GM03348 (cell line): ENCODE results near the gene FBXO45.
"Not testable (repeated sequence)": the region's sequence is repeated elsewhere in the genome, so short reads cannot be mapped to it uniquely, and the experiment has no call there.

Experiments used
- DNase-seq: peaks from one replicate; pipeline ENCODE4 v3.0.0; 2012; ENCODE audit warnings: low spot score

The FBXO45 gene

DNA sequence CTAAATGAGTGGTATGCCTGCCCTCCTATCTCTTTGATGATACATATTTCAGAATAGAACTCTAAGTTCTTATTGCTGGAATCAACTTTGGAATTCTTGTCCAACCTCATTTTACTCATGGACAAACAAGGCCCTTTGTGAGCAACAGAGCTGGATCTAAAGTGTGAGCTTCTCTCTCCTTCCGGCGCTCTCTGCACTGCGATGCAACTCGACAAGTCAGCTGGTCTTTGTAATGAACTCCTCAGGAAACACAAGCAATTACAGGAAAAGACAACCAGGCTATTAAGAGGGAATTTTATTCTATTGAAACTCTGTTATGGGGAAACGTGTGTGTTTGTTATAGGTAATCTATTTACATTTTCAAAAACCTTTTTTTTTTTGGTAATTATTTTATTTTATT is 50.8 kb downstream of the FBXO45 start:
- DNase-seq, result no peak

GRCh38 chr3:196619627-196620026 is 51.2 kb downstream of the FBXO45 start:
- DNase-seq, result not testable (repeated sequence)

DNA sequence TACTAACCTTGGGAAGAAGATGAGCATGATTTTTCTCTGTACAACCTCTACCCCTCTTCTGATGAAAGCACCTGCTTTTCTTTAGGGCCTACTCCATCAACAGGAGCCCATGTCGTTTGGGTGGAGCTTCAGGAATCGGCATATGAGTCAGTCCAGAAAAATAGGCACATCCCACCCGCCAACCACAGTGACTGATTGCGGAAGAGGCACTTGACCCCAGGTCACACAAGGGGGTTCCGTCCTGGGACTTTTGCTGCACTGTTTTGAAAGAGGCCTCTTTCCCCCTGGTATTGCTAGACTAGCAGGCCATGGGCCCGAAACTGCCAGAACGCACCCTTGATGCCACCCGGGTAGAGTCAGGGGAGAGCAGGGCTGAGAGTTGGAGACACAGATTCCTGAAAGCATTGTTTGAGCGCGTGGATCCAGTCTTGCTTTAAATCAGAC is 51.7 kb downstream of the FBXO45 start:
- DNase-seq, result no peak

DNA sequence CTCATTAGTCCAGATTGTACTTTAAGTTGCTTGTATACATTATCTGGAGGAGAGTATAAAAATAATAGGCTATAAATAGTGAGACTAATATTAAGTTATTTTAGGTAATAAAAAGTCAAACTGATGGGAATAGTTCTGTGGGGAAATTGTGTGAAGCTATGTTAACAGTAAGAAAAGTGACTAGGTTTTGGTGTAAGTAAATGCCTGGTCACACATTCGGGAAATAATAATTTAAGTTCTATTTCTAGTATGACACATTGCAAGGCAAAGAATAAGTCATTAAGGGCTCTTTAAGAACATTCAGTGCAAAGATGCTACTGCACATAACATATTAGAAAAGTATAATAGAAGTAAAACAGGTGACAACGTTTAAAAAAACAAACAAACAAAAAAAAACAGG is 52.2 kb downstream of the FBXO45 start:
- no peak for DNase-seq

DNA sequence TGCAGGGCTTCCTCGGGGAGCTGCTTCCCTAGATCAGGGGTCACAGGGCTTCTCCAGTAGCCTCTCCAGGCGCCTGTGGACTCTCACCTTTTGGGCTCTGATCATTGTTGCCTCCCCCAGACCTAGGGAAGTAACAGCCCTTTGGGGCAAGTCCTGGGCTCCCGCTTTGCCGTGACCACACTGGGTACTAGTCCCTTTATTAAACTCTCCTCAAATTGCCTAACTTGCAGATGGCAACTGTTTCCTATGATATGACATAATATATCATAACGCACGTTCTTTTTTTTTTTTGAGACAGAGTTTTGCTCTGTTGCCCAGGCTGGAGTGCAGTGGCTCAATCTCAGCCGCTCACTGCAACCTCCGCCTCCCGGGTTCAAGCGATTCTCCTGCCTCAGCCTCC is 53.2 kb downstream of the FBXO45 start:
- no peak for DNase-seq

DNA sequence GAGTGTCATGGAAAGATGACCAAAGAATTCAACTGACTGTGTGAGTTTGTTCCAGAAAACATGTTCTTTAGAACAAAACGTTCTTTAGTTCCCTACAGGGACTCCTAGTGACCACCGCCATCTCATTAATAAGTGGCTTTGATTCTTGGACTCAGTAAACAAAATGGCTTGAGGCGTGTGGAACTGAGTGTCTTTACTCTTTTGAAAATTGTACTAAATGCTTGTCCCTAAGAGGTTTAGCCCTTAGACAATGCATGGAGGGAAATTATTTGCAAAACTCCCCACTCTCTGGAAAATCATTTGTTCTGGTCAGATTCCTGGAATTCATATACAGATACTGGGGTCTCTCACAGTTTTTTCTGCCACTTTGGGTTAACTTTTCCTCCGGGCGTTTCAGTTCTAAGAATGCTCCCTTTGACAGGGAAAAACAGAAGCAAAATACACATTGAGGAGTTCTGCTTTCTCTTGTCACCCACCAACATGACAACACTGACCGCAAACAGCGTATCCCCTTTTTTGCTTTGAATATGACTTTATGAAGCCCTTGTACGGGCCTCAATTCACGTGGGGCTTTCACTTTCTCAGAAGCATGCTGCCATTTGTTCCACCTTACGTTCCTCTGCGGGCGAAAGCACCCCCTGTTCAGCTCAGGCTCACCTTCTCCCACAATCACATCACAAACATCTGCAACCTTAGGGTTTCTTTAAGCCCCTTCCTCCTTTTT is 55.8 kb downstream of the FBXO45 start:
- no peak for DNase-seq

GRCh38 chr3:196624907-196625306 is 56.4 kb downstream of the FBXO45 start:
- DNase-seq, result no peak

GRCh38 chr3:196625331-196625730 is 56.9 kb downstream of the FBXO45 start:
- DNase-seq, result no peak

DNA sequence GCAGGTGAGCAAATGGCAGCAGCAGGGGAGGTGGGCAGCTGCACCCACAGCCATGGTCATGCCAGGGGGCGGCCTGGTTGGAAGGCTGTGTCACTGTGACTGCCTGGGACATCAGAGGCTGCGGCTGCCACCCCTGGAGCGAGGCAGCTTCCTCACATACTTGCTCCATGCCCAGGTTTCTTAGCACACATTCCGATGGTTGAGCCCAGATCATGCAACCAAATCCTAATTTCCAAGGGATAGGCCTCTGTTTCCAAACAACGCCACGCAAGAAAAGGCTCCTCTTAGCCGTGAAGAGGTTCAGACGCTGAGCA is 59.4 kb downstream of the FBXO45 start:
- DNase-seq, result no peak

DNA sequence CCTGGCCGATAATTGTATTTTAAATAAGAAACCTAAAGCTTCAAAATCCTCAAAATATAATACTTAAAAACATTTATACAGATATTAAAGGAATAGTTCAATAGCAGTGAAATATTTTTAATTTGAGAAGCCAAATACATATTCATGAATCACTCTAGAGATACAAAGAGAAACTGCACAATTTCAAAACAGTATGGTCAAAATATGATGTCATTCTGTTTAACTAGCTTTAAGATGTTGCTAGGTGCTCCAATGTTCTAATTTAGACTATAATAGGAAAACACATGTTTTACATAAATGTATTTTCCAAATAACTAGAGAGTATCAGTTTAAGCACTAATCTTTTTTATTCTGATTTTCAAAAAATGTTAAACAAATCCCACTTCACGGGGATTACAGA is 60.8 kb downstream of the FBXO45 start:
- DNase-seq, result no peak

- DNase-seq, result no peak
Observed at GRCh38 chr3:196631682-196632045, 63.2 kb downstream of the FBXO45 start.

- peak; percentile 92 for DNase-seq
Observed at GRCh38 chr3:196632046-196632751, 63.7 kb downstream of the FBXO45 start.

DNA sequence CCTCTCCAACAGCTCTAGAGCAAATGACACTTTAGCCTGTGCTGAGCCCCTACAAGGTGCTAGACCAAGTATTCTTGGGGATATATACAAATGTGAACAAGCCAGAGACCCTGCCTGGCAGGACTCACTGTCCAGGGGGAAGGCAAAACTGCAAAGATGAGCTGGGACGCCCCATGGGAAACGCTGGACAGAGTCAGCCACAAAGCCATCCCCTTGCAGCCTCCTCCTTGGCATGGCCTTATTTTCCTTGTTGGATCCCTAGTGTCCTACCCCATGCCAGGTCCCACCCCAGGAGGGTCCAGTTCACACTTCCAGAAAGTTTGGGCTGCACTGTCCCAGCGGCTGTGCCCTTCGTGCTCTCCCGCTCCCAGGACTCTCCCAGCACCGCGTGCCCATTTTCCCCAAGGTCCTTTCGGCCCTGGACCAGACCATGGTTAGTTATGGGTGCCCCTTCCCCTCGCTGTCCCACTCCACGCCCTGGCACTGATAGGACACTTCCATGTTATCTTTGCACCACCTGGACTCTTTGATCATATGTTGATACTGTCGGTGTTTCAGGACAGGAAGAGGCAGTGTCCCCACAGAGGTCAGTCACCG is 65.2 kb downstream of the FBXO45 start:
- no peak for DNase-seq

GRCh38 chr3:196634224-196634623 is 65.8 kb downstream of the FBXO45 start:
- DNase-seq, result no peak

DNA sequence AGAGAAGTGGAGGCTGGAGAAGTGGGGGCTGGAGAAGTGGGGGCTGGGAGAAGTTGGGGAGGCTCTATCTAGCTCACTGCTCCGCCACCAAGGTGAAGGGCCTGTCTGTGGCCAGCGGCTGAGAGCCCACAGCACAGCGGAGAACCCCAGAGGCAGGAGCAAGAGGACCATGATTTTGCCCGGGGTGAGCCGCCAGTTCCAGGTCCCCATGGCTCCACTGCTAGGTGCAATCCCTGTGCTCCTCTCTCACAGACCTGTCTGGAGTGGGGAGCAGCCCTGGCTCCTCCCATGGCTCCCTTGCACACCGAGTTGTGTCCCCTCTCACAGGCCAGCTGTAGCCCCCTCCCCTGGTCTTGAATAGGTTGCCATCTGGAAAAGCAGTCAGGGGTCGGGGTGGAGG is 66.4 kb downstream of the FBXO45 start:
- DNase-seq, result no peak

GRCh38 chr3:196636369-196637349 is 68.2 kb downstream of the FBXO45 start:
- peak; percentile 52 for DNase-seq

GRCh38 chr3:196637941-196638340 is 69.5 kb downstream of the FBXO45 start:
- DNase-seq, result not testable (repeated sequence)
